Daoy (cell line): ENCODE measurements around the gene SUCNR1. TPM values are rescaled to one million over a fixed set of nuclear protein-coding genes. Genes with fewer than 3 reads are reported as not detected.
"Not testable (repeated sequence)": the region's sequence is repeated elsewhere in the genome, so short reads cannot be mapped to it uniquely, and the experiment has no call there.

Experiments
- DNase-seq: peaks from one replicate; pipeline ENCODE4 v3.0.0-alpha.2; 2015; ENCODE audit warnings: low read depth
- total RNA-seq: library from RNA; depleted of rRNA; stranded (reverse); fragments of >200 nt; shearing (Covaris generic); gene quantifications from 2 replicates; pipeline ENCODE4 v1.2.3, GENCODE V29; 2014

Gene SUCNR1
- total RNA-seq, 1 experiment from 2014 or later = not detected

GRCh38 chr3:151900884-151901643, 27.6 kb downstream of the SUCNR1 start:
- DNase-seq = peak; percentile 49

GRCh38 chr3:151901644-151902285, 28.3 kb downstream of the SUCNR1 start:
- no peak for DNase-seq

GRCh38 chr3:151903501-151903991, 30.1 kb downstream of the SUCNR1 start:
- peak; percentile 19 for DNase-seq

- no peak for DNase-seq
Measured at GRCh38 chr3:151905647-151906046, 32.2 kb downstream of the SUCNR1 start.

GRCh38 chr3:151906751-151907150, 33.3 kb downstream of the SUCNR1 start:
- no peak for DNase-seq

GRCh38 chr3:151908399-151908798, 35.0 kb downstream of the SUCNR1 start:
- no peak for DNase-seq

- no peak for DNase-seq
Measured at GRCh38 chr3:151909681-151910405, 36.4 kb downstream of the SUCNR1 start.

- no peak for DNase-seq
Measured at GRCh38 chr3:151911462-151911861, 38.0 kb downstream of the SUCNR1 start.

- no peak for DNase-seq
Measured at GRCh38 chr3:151912028-151912427, 38.6 kb downstream of the SUCNR1 start.

- DNase-seq = no peak
Measured at GRCh38 chr3:151916781-151917180, 43.3 kb downstream of the SUCNR1 start.

GRCh38 chr3:151918253-151919029, 45.0 kb downstream of the SUCNR1 start:
- DNase-seq = peak; percentile 33

GRCh38 chr3:151919030-151919328, 45.5 kb downstream of the SUCNR1 start:
- DNase-seq = no peak

- no peak for DNase-seq
Measured at GRCh38 chr3:151919446-151919845, 46.0 kb downstream of the SUCNR1 start.

GRCh38 chr3:151923901-151924300, 50.5 kb downstream of the SUCNR1 start:
- DNase-seq = no peak

- DNase-seq = no peak
Measured at GRCh38 chr3:151924753-151925152, 51.3 kb downstream of the SUCNR1 start.

- peak; percentile 76 for DNase-seq
Measured at GRCh38 chr3:151925419-151925818, 52.0 kb downstream of the SUCNR1 start.

- DNase-seq = peak; percentile 82
Measured at GRCh38 chr3:151925876-151926275, 52.4 kb downstream of the SUCNR1 start.

- DNase-seq = peak; percentile 63
Measured at GRCh38 chr3:151926956-151927355, 53.5 kb downstream of the SUCNR1 start.

GRCh38 chr3:151927915-151928525, 54.6 kb downstream of the SUCNR1 start:
- DNase-seq = not testable (repeated sequence)

GRCh38 chr3:151931171-151931570, 57.7 kb downstream of the SUCNR1 start:
- no peak for DNase-seq

GRCh38 chr3:151933234-151933853, 59.9 kb downstream of the SUCNR1 start:
- DNase-seq = no peak
